H9 (cell line): ENCODE measurements around the gene SPTLC3. TPM values are rescaled to one million over a fixed set of nuclear protein-coding genes. Genes with fewer than 3 reads are reported as not detected.

ENCODE experiments used
- DNase-seq: peaks from one replicate; pipeline ENCODE4 v3.0.0-alpha.2; 2017
- H2AFZ ChIP-seq: one replicate; pipeline ENCODE4 v1.6.1; 2013; ENCODE audit warnings: mild to moderate bottlenecking, low read length, control low read depth, moderate library complexity
- H2AK5ac ChIP-seq: 2 replicates; pipeline ENCODE4 v1.6.1; 2013; ENCODE audit warnings: low read length, control low read depth, mixed read lengths; ENCODE audit not compliant: insufficient read length
- H2BK120ac ChIP-seq: one replicate; pipeline ENCODE4 v1.6.1; 2013; ENCODE audit warnings: low read depth, mild to moderate bottlenecking, low read length, control low read depth, inconsistent platforms; ENCODE audit not compliant: poor library complexity, severe bottlenecking
- H2BK12ac ChIP-seq: 2 replicates; pipeline ENCODE4 v1.6.1; 2013; ENCODE audit warnings: low read length, control low read depth, mixed read lengths, low read depth; ENCODE audit not compliant: insufficient read length
- H2BK15ac ChIP-seq: 2 replicates; pipeline ENCODE4 v1.6.1; 2013; ENCODE audit warnings: low read depth, low read length, control low read depth
- H2BK20ac ChIP-seq: one replicate; pipeline ENCODE4 v1.6.1; 2013; ENCODE audit warnings: low read depth, mild to moderate bottlenecking, low read length, control low read depth, inconsistent platforms; ENCODE audit not compliant: poor library complexity, severe bottlenecking
- H2BK5ac ChIP-seq: 2 replicates; pipeline ENCODE4 v1.6.1; 2013; ENCODE audit warnings: low read length, control low read depth, mixed read lengths; ENCODE audit not compliant: insufficient read length
- H3K14ac ChIP-seq: 2 replicates; pipeline ENCODE4 v1.6.1; 2013; ENCODE audit warnings: low read length, control low read depth; ENCODE audit not compliant: insufficient read depth
- H3K18ac ChIP-seq: 2 replicates; pipeline ENCODE4 v1.6.1; 2013; ENCODE audit warnings: low read depth, mild to moderate bottlenecking, mixed read lengths, low read length, control low read depth; ENCODE audit not compliant: insufficient read length
- H3K23ac ChIP-seq: 2 replicates; pipeline ENCODE4 v1.6.1; 2013; ENCODE audit warnings: low read length, control low read depth, mixed read lengths, low read depth; ENCODE audit not compliant: insufficient read length
- H3K23me2 ChIP-seq: 2 replicates; pipeline ENCODE4 v1.6.1; 2013; ENCODE audit warnings: low read depth, mild to moderate bottlenecking, mixed read lengths, low read length, control low read depth; ENCODE audit not compliant: insufficient read length, poor library complexity, severe bottlenecking
- H3K27ac ChIP-seq: 2 replicates; pipeline ENCODE4 v1.5.1; 2013; ENCODE audit warnings: low read length, control low read depth, mixed read lengths, low read depth; ENCODE audit not compliant: insufficient read length
- H3K27me3 ChIP-seq: 2 replicates; pipeline ENCODE4 v1.6.1; 2013; ENCODE audit warnings: low read length, control low read depth, inconsistent platforms; ENCODE audit not compliant: insufficient read depth
- H3K4ac ChIP-seq: 2 replicates; pipeline ENCODE4 v1.6.1; 2013; ENCODE audit warnings: low read depth, mild to moderate bottlenecking, control low read depth, inconsistent platforms, low read length, moderate library complexity
- H3K4me1 ChIP-seq: 2 replicates; pipeline ENCODE4 v1.6.1; 2013; ENCODE audit warnings: low read length, control low read depth, inconsistent platforms; ENCODE audit not compliant: insufficient read depth
- H3K4me2 ChIP-seq: 2 replicates; pipeline ENCODE4 v1.6.1; 2013; ENCODE audit warnings: low read length, control low read depth, mixed read lengths; ENCODE audit not compliant: insufficient read length, insufficient read depth
- H3K56ac ChIP-seq: 2 replicates; pipeline ENCODE4 v1.6.1; 2013; ENCODE audit warnings: low read depth, mild to moderate bottlenecking, mixed read lengths, low read length, control low read depth; ENCODE audit not compliant: insufficient read length
- H3K79me1 ChIP-seq: 2 replicates; pipeline ENCODE4 v1.6.1; 2013; ENCODE audit warnings: low read depth, mild to moderate bottlenecking, moderate library complexity, low read length, control low read depth, inconsistent platforms; ENCODE audit not compliant: insufficient read depth, poor library complexity, severe bottlenecking
- H3K79me2 ChIP-seq: 2 replicates; pipeline ENCODE4 v1.6.1; 2013; ENCODE audit warnings: low read length, control low read depth, inconsistent platforms; ENCODE audit not compliant: insufficient read depth
- H3K9ac ChIP-seq: 2 replicates; pipeline ENCODE4 v1.6.1; 2013; ENCODE audit warnings: low read length, control low read depth, mixed read lengths; ENCODE audit not compliant: insufficient read length; ENCODE audit errors: extremely low read depth
- H3K9me3 ChIP-seq: one replicate; pipeline ENCODE4 v1.6.1; 2013; ENCODE audit warnings: low read depth, low read length, inconsistent platforms; ENCODE audit not compliant: control insufficient read depth
- H3T11ph ChIP-seq: one replicate; pipeline ENCODE4 v1.6.1; 2013; ENCODE audit warnings: mild to moderate bottlenecking, low read length, control low read depth, inconsistent platforms
- H4K20me1 ChIP-seq: one replicate; pipeline ENCODE4 v1.6.1; 2013; ENCODE audit not compliant: control insufficient read depth, insufficient read length, insufficient read depth
- H4K5ac ChIP-seq: 2 replicates; pipeline ENCODE4 v1.6.1; 2013; ENCODE audit warnings: low read depth, mild to moderate bottlenecking, mixed read lengths, low read length, control low read depth; ENCODE audit not compliant: insufficient read length
- H4K8ac ChIP-seq: replicated peaks from 2 replicates; pipeline ENCODE4 v1.6.1; 2013; ENCODE audit warnings: low read length, control low read depth, mixed read lengths, low read depth; ENCODE audit not compliant: insufficient read length
- H4K91ac ChIP-seq: 2 replicates; pipeline ENCODE4 v1.6.1; 2013; ENCODE audit warnings: low read depth, mild to moderate bottlenecking, moderate library complexity, mixed read lengths, low read length, control low read depth; ENCODE audit not compliant: insufficient read length
- H3K27ac Mint-ChIP-seq, 3 experiments: 2 replicates in 2 of 3; 3 replicates in 1 of 3; pipeline ENCODE4 v1.8.0; 2020 to 2021; ENCODE audit warnings: mixed read lengths in 3 of 3, mild to moderate bottlenecking in 1 of 3, moderate library complexity in 1 of 3
- H3K27me3 Mint-ChIP-seq: 2 replicates; pipeline ENCODE4 v1.8.0; 2021; ENCODE audit warnings: low read depth, mild to moderate bottlenecking, moderate library complexity, mixed read lengths
- H3K36me3 Mint-ChIP-seq, 3 experiments: 2 replicates in 2 of 3; 3 replicates in 1 of 3; pipeline ENCODE4 v1.8.0; 2020 to 2021; ENCODE audit warnings: low read depth in 3 of 3, mixed read lengths in 3 of 3; ENCODE audit not compliant: insufficient read depth in 1 of 3
- H3K4me1 Mint-ChIP-seq, 2 experiments: 2 replicates each; pipeline ENCODE4 v1.8.0; 2020; ENCODE audit warnings: mixed read lengths in 2 of 2
- H3K4me3 Mint-ChIP-seq, 2 experiments: 2 replicates in 1 of 2; 3 replicates in 1 of 2; pipeline ENCODE4 v1.8.0; 2020 to 2021; ENCODE audit warnings: mild to moderate bottlenecking in 2 of 2, mixed read lengths in 2 of 2, moderate library complexity in 1 of 2
- H3K9me3 Mint-ChIP-seq, 2 experiments: 2 replicates in 1 of 2; 3 replicates in 1 of 2; pipeline ENCODE4 v1.8.0; 2020; ENCODE audit warnings: mild to moderate bottlenecking in 2 of 2, mixed read lengths in 2 of 2, moderate library complexity in 1 of 2
- CTCF ChIP-seq: fragments of 200-600 bp; sonication (generic); conservative IDR thresholded peaks from 3 replicates; pipeline ENCODE4 v1.8.0; 2021; ENCODE audit warnings: antibody characterized with exemption, mild to moderate bottlenecking
- WGBS: extraction: QIAGEN DNeasy Blood & Tissue Kit; methylation state at CpG from one replicate; pipeline ENCODE4 v1.1.7; 2013; ENCODE audit warnings: missing lambda C conversion rate, low lambda C conversion rate, mixed read lengths; ENCODE audit not compliant: insufficient read length; ENCODE audit errors: extremely low coverage; 5-methylcytosine and 5-hydroxymethylcytosine counted together
- total RNA-seq: library from RNA; stranded (reverse); gene quantifications from 2 replicates; pipeline ENCODE4 v1.2.1, GENCODE V29; 2021

Gene SPTLC3
- total RNA-seq, 1 experiment from 2014 or later, result 0.68 TPM

GRCh38 chr20:13199279-13199678 lies 190.5 kb downstream of the SPTLC3 start:
- Mint-ChIP-seq H3K4me3 (no peak overlapping the region), H3K9me3 (no peaks in the 10 kb centered on the region)
- no peak for DNase-seq

More at GRCh38 chr20:13199279-13199678, 190.5 kb downstream of the SPTLC3 start:
- Histone ChIP-seq H3K9ac (no peak overlapping the region), H2AK5ac (no peak overlapping the region), H3K27me3 (no peaks in the 10 kb centered on the region), H2BK5ac (no peak overlapping the region), H3K14ac (no peak overlapping the region), H4K5ac (no peak overlapping the region), H3K79me1 (no peaks in the 10 kb centered on the region), H2BK120ac (no peak overlapping the region), H3K9me3 (no peaks in the 10 kb centered on the region), H3K56ac (no peak overlapping the region), H4K20me1 (no peaks in the 10 kb centered on the region), H4K91ac (no peak overlapping the region), H3K4me2 (no peak overlapping the region), H3K27ac (no peak overlapping the region), H2BK20ac (no peak overlapping the region), H2BK12ac (no peak overlapping the region), H2BK15ac (no peak overlapping the region), H4K8ac (no peak overlapping the region), H3K4ac (no peak overlapping the region), H3K18ac (no peak overlapping the region), H3T11ph (no peak overlapping the region), H3K23ac (no peak overlapping the region), H3K23me2 (no peaks in the 10 kb centered on the region), H2AFZ (no peak overlapping the region), H3K79me2 (no peaks in the 10 kb centered on the region), H3K4me1 (peaks cover 10% of the 10 kb centered on the region)
- Mint-ChIP-seq H3K27me3 (peaks cover 1% of the 10 kb centered on the region), H3K36me3 (no peaks in the 10 kb centered on the region), H3K27ac (no peak overlapping the region), H3K4me1 (peaks cover 18 to 24% of the 10 kb centered on the region in 2 experiments)
- WGBS, result no CpG with 5 or more reads among the region's 2 CpGs
- TF ChIP-seq CTCF, result no peak
